ENCODE results near the gene NLGN3. TPM values are rescaled to one million over a fixed set of nuclear protein-coding genes. Genes with fewer than 3 reads are reported as not detected.

The NLGN3 gene
- total RNA-seq, 1 experiment from 2014 or later, result 0.28 TPM

GRCh38 chrX:71210816-71211215, 66.2 kb downstream of the NLGN3 start:
- CTCF ChIA-PET, result interaction anchor here (0.6 kb wide), 1 partner anchor 15 kb away, joined by 5 read pairs; no protein-coding TSS in a partner anchor
- Histone ChIP-seq H3K36me3 (ENCODE audit: control insufficient read depth, insufficient read depth, low read length) (no peaks in the 10 kb centered on the region), H3K4me3 (ENCODE audit: low read depth in 2 of 2, low read length in 2 of 2) (no peak overlapping the region), H3K9me3 (ENCODE audit: control insufficient read depth, insufficient read depth, low read depth, low read length) (no peaks in the 10 kb centered on the region), H3K27ac (ENCODE audit: low read length) (no peak overlapping the region), H3K4me1 (ENCODE audit: control insufficient read depth, insufficient read depth, low read length) (no peaks in the 10 kb centered on the region), H3K27me3 (ENCODE audit: control insufficient read depth, insufficient read depth, low read length) (no peaks in the 10 kb centered on the region)
- intact Hi-C loops (cut with micrococcal nuclease; ENCODE audit: unreplicated experiment), result no loop called here
- DNase-seq (ENCODE audit: low read depth, low spot score) (no peak), ATAC-seq (no peak)
- TF ChIP-seq TCF7L2 (IDR thresholded peaks at IDR 0.05; ENCODE audit: low read depth, low read length), result no peak
- TF ChIP-seq REST (IDR thresholded peaks at IDR 0.05; ENCODE audit: insufficient read depth in 1 of 2, low read depth in 2 of 2, low read length in 1 of 2), result no peak
- TF ChIP-seq CTCF (IDR thresholded peaks at IDR 0.05), result no peak
- no peak for TF ChIP-seq POLR2AphosphoS5 (IDR thresholded peaks at IDR 0.05; ENCODE audit: low read depth, low read length)
- TF ChIP-seq SIN3A (IDR thresholded peaks at IDR 0.05; ENCODE audit: borderline replicate concordance, insufficient read depth, low read depth, low read length), result no peak
- POLR2A ChIA-PET, result no interaction called here
- BruUV-seq (replicated peaks), result no TSS peak
- in situ Hi-C loops (cut with HindIII; ENCODE audit: low pct_unique_long_range_greater_than_20kb, low sequenced_read_pairs), result no loop called here

- in situ Hi-C loops (cut with HindIII; ENCODE audit: low pct_unique_long_range_greater_than_20kb, low sequenced_read_pairs) (no loop called here), intact Hi-C loops (cut with micrococcal nuclease; ENCODE audit: unreplicated experiment) (no loop called here)
- no peaks in the 10 kb centered on the region for H3K4me1 ChIP-seq (ENCODE audit: control insufficient read depth, insufficient read depth, low read length)
- no peak for DNase-seq (ENCODE audit: low read depth, low spot score)
- no peak overlapping the region for H3K27ac ChIP-seq (ENCODE audit: low read length)
- no TSS peak for BruUV-seq (replicated peaks)
- CTCF ChIA-PET, result no interaction called here
- no peak for ATAC-seq
- H3K36me3 ChIP-seq (ENCODE audit: control insufficient read depth, insufficient read depth, low read length), result no peaks in the 10 kb centered on the region
- POLR2A ChIA-PET, result no interaction called here
- TF ChIP-seq SIN3A (IDR thresholded peaks at IDR 0.05; ENCODE audit: borderline replicate concordance, insufficient read depth, low read depth, low read length), result no peak
- no peak for TF ChIP-seq POLR2AphosphoS5 (IDR thresholded peaks at IDR 0.05; ENCODE audit: low read depth, low read length)
- no peak for TF ChIP-seq CTCF (IDR thresholded peaks at IDR 0.05)
- TF ChIP-seq TCF7L2 (IDR thresholded peaks at IDR 0.05; ENCODE audit: low read depth, low read length), result no peak
- TF ChIP-seq REST (IDR thresholded peaks at IDR 0.05; ENCODE audit: insufficient read depth in 1 of 2, low read depth in 2 of 2, low read length in 1 of 2), result no peak
- no peak overlapping the region for H3K4me3 ChIP-seq (ENCODE audit: low read depth in 2 of 2, low read length in 2 of 2)
- H3K9me3 ChIP-seq (ENCODE audit: control insufficient read depth, insufficient read depth, low read depth, low read length), result no peaks in the 10 kb centered on the region
- no peaks in the 10 kb centered on the region for H3K27me3 ChIP-seq (ENCODE audit: control insufficient read depth, insufficient read depth, low read length)
Observed at GRCh38 chrX:71212536-71212935, 67.9 kb downstream of the NLGN3 start.

Data from Panc1 (cell line).